SH-SY5Y (cell line): ENCODE results near the gene HACD2.

Experiments used
- GATA2 ChIP-seq: IDR thresholded peaks from 2 replicates; pipeline ENCODE4 v1.6.1; 2011; ENCODE audit warnings: mild to moderate bottlenecking, low read depth, low read length
- GATA3 ChIP-seq: IDR thresholded peaks from 2 replicates; pipeline ENCODE4 v1.6.1; 2011; ENCODE audit warnings: low read depth, mild to moderate bottlenecking, low read length, moderate library complexity

DNA sequence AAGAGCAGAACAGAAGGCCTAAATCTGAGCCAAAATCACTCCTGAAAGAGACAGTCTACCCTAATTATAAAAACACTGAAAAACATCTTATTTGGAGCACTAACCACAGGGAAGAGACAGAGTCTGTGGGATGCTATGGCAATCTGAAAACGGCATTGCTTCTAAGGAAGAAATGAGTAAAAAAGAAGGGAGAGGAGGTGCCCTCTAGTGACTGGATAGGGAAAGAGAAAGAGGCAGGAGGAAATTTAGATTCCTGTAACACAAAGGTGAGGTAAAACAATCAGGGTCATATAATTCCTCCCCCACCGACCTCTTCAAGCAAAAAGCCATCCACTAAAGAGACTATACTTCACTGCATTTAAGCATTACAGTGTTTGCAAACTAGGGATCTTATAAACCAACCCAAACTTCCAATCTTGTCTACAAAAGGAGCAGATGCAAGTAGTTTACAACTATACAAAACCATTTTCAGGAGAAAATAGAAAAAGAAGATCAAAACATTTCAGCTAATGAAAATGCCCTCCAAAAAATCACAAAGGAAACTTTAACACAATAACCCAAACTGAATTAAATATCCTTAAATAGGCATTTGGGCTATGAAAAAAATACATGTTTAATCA, 32.6 kb downstream of the HACD2 start:
- TF ChIP-seq GATA2 (no peak), GATA3 (no peak)
